ENCODE results near the gene TP53BP2.
A peak's percentile ranks its signal among the peaks of the same experiment; 100 is the strongest.

TP53BP2 gene

DNA sequence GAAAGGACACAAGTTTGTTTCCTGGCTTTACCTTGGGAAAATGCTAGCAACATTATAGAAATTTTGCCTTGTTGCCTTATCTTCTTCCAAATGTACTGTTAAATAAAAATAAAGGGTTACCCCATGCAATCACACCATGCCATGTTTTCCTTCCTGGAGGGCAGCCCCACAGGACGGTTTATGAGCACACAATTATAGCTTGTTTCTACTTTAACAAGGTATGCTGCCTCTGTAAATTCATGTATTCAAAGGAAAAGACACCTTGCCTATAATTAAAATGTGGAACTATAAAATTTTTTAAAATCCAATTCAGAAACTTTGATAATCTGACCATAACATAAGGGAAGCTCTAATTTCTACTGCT, 70.1 kb downstream of the TP53BP2 start:
- ATAC-seq (ENCODE audit: low read depth) (no peak), DNase-seq (ENCODE audit: low spot score) (no peak)
- Histone ChIP-seq H3K27me3 (ENCODE audit: insufficient read depth, poor library complexity, severe bottlenecking) (no peaks in the 10 kb centered on the region), H3K4me1 (ENCODE audit: insufficient read depth, poor library complexity, severe bottlenecking) (peaks cover 35% of the 10 kb centered on the region), H3K4me3 (ENCODE audit: severe bottlenecking) (no peak overlapping the region), H3K36me3 (ENCODE audit: low read depth) (peaks cover 66% of the 10 kb centered on the region), H3K27ac (ENCODE audit: poor library complexity, severe bottlenecking) (peak overlapping the region; percentile 81), H3K9me3 (ENCODE audit: severe bottlenecking) (no peaks in the 10 kb centered on the region)
- no peak for TF ChIP-seq CTCF (IDR thresholded peaks at IDR 0.05; ENCODE audit: poor library complexity, severe bottlenecking)

DNA sequence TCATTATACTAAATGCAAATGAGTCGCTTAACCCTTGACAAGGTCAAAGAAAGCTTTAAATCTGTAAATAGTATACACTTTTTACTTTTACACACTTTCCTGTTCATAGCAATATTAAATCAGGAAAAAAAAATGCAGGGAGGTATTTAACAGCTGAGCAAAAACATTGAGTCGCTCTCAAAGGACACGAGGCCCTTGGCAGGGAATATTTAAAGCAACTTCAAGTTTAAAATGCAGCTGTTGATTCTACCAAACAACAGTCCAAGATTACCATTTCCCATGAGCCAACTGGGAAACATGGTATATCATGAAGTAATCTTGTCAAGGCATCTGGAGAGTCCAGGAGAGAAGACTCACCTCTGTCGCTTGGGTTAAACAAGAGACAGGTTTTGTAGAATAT, 70.7 kb downstream of the TP53BP2 start:
- peaks cover 41% of the 10 kb centered on the region for H3K4me1 ChIP-seq (ENCODE audit: insufficient read depth, poor library complexity, severe bottlenecking)
- no peak for DNase-seq (ENCODE audit: low spot score)
- H3K27ac ChIP-seq (ENCODE audit: poor library complexity, severe bottlenecking), result peak overlapping the region; percentile 81
- no peak overlapping the region for H3K4me3 ChIP-seq (ENCODE audit: severe bottlenecking)
- TF ChIP-seq CTCF (IDR thresholded peaks at IDR 0.05; ENCODE audit: poor library complexity, severe bottlenecking), result no peak
- ATAC-seq (ENCODE audit: low read depth), result no peak
- no peaks in the 10 kb centered on the region for H3K27me3 ChIP-seq (ENCODE audit: insufficient read depth, poor library complexity, severe bottlenecking)
- peaks cover 69% of the 10 kb centered on the region for H3K36me3 ChIP-seq (ENCODE audit: low read depth)
- no peaks in the 10 kb centered on the region for H3K9me3 ChIP-seq (ENCODE audit: severe bottlenecking)

GRCh38 chr1:223774134-223774814, 71.5 kb downstream of the TP53BP2 start:
- TF ChIP-seq CTCF (IDR thresholded peaks at IDR 0.05; ENCODE audit: poor library complexity, severe bottlenecking), result no peak
- H3K4me1 ChIP-seq (ENCODE audit: insufficient read depth, poor library complexity, severe bottlenecking), result peaks cover 41% of the 10 kb centered on the region
- H3K27me3 ChIP-seq (ENCODE audit: insufficient read depth, poor library complexity, severe bottlenecking), result no peaks in the 10 kb centered on the region
- peaks cover 75% of the 10 kb centered on the region for H3K36me3 ChIP-seq (ENCODE audit: low read depth)
- peak overlapping the region; percentile 81 for H3K27ac ChIP-seq (ENCODE audit: poor library complexity, severe bottlenecking)
- no peak for ATAC-seq (ENCODE audit: low read depth)
- H3K9me3 ChIP-seq (ENCODE audit: severe bottlenecking), result no peaks in the 10 kb centered on the region
- no peak for DNase-seq (ENCODE audit: low spot score)
- H3K4me3 ChIP-seq (ENCODE audit: severe bottlenecking), result no peak overlapping the region

DNA sequence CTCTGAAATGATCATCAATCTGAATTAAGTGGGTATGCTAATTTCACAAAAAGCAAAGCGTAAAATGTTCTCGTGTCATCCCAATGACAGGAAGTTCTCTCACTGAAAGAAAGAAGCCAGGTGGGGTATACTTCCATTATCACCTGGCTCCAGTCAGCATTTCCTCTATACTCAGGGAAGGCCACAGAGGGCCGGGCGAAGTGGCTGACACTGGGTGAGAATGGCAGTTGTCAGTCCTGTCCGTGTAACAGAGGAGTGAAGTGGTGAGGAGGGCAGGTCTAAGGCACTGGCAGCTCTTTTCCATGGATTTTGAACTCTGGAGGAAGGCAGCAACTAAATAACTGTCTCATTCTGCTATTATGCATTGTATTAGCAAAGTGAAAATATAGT, 73.0 kb downstream of the TP53BP2 start:
- H3K4me3 ChIP-seq (ENCODE audit: severe bottlenecking), result no peak overlapping the region
- H3K27ac ChIP-seq (ENCODE audit: poor library complexity, severe bottlenecking), result peak overlapping the region; percentile 81
- H3K36me3 ChIP-seq (ENCODE audit: low read depth), result peaks cover 72% of the 10 kb centered on the region
- ATAC-seq (ENCODE audit: low read depth), result no peak
- no peak for TF ChIP-seq CTCF (IDR thresholded peaks at IDR 0.05; ENCODE audit: poor library complexity, severe bottlenecking)
- no peaks in the 10 kb centered on the region for H3K9me3 ChIP-seq (ENCODE audit: severe bottlenecking)
- DNase-seq (ENCODE audit: low spot score), result no peak
- H3K27me3 ChIP-seq (ENCODE audit: insufficient read depth, poor library complexity, severe bottlenecking), result no peaks in the 10 kb centered on the region
- peaks cover 41% of the 10 kb centered on the region for H3K4me1 ChIP-seq (ENCODE audit: insufficient read depth, poor library complexity, severe bottlenecking)

All from RWPE2 (cell line).